GM23248 (cell line): ENCODE results near the gene FXYD6.

Source experiments
- EZH2 ChIP-seq: fragments of 200-600 bp; sonication (generic); IDR thresholded peaks from 2 replicates; pipeline ENCODE4 v1.6.1; 2018; ENCODE audit warnings: antibody characterized with exemption, mild to moderate bottlenecking; ENCODE audit not compliant: insufficient read depth, poor library complexity, severe bottlenecking
- EZH2phosphoT487 ChIP-seq: fragments of 200-600 bp; sonication (generic); IDR thresholded peaks from 2 replicates; pipeline ENCODE4 v1.6.1; 2018; ENCODE audit warnings: antibody characterized with exemption, moderate library complexity, mild to moderate bottlenecking, low read depth; ENCODE audit not compliant: insufficient read depth

- no peak for TF ChIP-seq EZH2
- no peak for TF ChIP-seq EZH2phosphoT487
Observed at GRCh38 chr11:117910941-117911655, 34.6 kb upstream of the FXYD6 start.
